Measurements from ENCODE around the gene CLEC18B.
"Not testable (repeated sequence)": the region's sequence is repeated elsewhere in the genome, so short reads cannot be mapped to it uniquely, and the experiment has no call there.

- TF ChIP-seq, protein P1, sequence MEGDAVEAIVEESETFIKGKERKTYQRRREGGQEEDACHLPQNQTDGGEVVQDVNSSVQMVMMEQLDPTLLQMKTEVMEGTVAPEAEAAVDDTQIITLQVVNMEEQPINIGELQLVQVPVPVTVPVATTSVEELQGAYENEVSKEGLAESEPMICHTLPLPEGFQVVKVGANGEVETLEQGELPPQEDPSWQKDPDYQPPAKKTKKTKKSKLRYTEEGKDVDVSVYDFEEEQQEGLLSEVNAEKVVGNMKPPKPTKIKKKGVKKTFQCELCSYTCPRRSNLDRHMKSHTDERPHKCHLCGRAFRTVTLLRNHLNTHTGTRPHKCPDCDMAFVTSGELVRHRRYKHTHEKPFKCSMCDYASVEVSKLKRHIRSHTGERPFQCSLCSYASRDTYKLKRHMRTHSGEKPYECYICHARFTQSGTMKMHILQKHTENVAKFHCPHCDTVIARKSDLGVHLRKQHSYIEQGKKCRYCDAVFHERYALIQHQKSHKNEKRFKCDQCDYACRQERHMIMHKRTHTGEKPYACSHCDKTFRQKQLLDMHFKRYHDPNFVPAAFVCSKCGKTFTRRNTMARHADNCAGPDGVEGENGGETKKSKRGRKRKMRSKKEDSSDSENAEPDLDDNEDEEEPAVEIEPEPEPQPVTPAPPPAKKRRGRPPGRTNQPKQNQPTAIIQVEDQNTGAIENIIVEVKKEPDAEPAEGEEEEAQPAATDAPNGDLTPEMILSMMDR (IDR thresholded peaks at IDR 0.05; ENCODE audit: low read depth, low read length, missing input control): peak; percentile 54
- not testable (repeated sequence) for TF ChIP-seq YY1 (IDR thresholded peaks at IDR 0.05); JUND (IDR thresholded peaks at IDR 0.05); ZBTB33 (IDR thresholded peaks at IDR 0.05); SP1 (IDR thresholded peaks at IDR 0.05); GABPA (IDR thresholded peaks at IDR 0.05 in 1 of 2, conservative IDR thresholded peaks at IDR 0.05 in 1 of 2); TAF1 (conservative IDR thresholded peaks at IDR 0.05); HNF4G (IDR thresholded peaks at IDR 0.05); HNF4A (conservative IDR thresholded peaks at IDR 0.05); MAX (IDR thresholded peaks at IDR 0.05)
- TF ChIP-seq, protein P2, sequence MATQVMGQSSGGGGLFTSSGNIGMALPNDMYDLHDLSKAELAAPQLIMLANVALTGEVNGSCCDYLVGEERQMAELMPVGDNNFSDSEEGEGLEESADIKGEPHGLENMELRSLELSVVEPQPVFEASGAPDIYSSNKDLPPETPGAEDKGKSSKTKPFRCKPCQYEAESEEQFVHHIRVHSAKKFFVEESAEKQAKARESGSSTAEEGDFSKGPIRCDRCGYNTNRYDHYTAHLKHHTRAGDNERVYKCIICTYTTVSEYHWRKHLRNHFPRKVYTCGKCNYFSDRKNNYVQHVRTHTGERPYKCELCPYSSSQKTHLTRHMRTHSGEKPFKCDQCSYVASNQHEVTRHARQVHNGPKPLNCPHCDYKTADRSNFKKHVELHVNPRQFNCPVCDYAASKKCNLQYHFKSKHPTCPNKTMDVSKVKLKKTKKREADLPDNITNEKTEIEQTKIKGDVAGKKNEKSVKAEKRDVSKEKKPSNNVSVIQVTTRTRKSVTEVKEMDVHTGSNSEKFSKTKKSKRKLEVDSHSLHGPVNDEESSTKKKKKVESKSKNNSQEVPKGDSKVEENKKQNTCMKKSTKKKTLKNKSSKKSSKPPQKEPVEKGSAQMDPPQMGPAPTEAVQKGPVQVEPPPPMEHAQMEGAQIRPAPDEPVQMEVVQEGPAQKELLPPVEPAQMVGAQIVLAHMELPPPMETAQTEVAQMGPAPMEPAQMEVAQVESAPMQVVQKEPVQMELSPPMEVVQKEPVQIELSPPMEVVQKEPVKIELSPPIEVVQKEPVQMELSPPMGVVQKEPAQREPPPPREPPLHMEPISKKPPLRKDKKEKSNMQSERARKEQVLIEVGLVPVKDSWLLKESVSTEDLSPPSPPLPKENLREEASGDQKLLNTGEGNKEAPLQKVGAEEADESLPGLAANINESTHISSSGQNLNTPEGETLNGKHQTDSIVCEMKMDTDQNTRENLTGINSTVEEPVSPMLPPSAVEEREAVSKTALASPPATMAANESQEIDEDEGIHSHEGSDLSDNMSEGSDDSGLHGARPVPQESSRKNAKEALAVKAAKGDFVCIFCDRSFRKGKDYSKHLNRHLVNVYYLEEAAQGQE (IDR thresholded peaks at IDR 0.05): not testable (repeated sequence)
- TF ChIP-seq RAD21 (IDR thresholded peaks at IDR 0.05): peak; percentile 73 to 79
- TF ChIP-seq, protein P3, sequence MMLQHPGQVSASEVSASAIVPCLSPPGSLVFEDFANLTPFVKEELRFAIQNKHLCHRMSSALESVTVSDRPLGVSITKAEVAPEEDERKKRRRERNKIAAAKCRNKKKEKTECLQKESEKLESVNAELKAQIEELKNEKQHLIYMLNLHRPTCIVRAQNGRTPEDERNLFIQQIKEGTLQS (IDR thresholded peaks at IDR 0.05): not testable (repeated sequence)
Observed at GRCh38 chr16:74430036-74430712, 8.9 kb upstream of the CLEC18B start.

Data from liver (tissue), 3 donors.